Measurements from ENCODE around the gene NAPA.

The NAPA gene

GRCh38 chr19:47521473-47522180 is 6.8 kb upstream of the NAPA start:
- no peak for DNase-seq

GRCh38 chr19:47520839-47521238 is 6.0 kb upstream of the NAPA start:
- DNase-seq, result no peak

GRCh38 chr19:47520343-47520806 is 5.5 kb upstream of the NAPA start:
- no peak for DNase-seq

- DNase-seq, result no peak
Observed at GRCh38 chr19:47518854-47519253, 4.0 kb upstream of the NAPA start.

- no peak for DNase-seq
Observed at GRCh38 chr19:47518139-47518538, 3.3 kb upstream of the NAPA start.

GRCh38 chr19:47514151-47514868 is 553 bp downstream of the NAPA start:
- DNase-seq, result no peak

- DNase-seq, result no peak
Observed at GRCh38 chr19:47512948-47513319, 1.9 kb downstream of the NAPA start.

GRCh38 chr19:47512183-47512947 is 2.5 kb downstream of the NAPA start:
- no peak for DNase-seq

GRCh38 chr19:47511681-47512080 is 3.2 kb downstream of the NAPA start:
- DNase-seq, result no peak

GRCh38 chr19:47511128-47511517 is 3.7 kb downstream of the NAPA start:
- no peak for DNase-seq

- DNase-seq, result no peak
Observed at GRCh38 chr19:47510516-47511127, 4.2 kb downstream of the NAPA start.

GRCh38 chr19:47509973-47510372 is 4.9 kb downstream of the NAPA start:
- DNase-seq, result no peak

- no peak for DNase-seq
Observed at GRCh38 chr19:47509170-47509847, 5.6 kb downstream of the NAPA start.

- DNase-seq, result no peak
Observed at GRCh38 chr19:47508721-47509120, 6.1 kb downstream of the NAPA start.

- DNase-seq, result no peak
Observed at GRCh38 chr19:47507924-47508553, 6.8 kb downstream of the NAPA start.

- no peak for DNase-seq
Observed at GRCh38 chr19:47507012-47507411, 7.9 kb downstream of the NAPA start.

- no peak for DNase-seq
Observed at GRCh38 chr19:47506459-47506858, 8.4 kb downstream of the NAPA start.

GRCh38 chr19:47505506-47505905 is 9.4 kb downstream of the NAPA start:
- no peak for DNase-seq

GRCh38 chr19:47503826-47504150 is 11.1 kb downstream of the NAPA start:
- no peak for DNase-seq

GRCh38 chr19:47503130-47503825 is 11.6 kb downstream of the NAPA start:
- DNase-seq, result no peak
